ENCODE measurements around the gene NFAM1. TPM values are rescaled to one million over a fixed set of nuclear protein-coding genes. Genes with fewer than 3 reads are reported as not detected.
A peak's percentile ranks its signal among the peaks of the same experiment; 100 is the strongest.

NFAM1 gene
- total and polyA plus RNA-seq, 4 experiments from 2014 or later, result 0.05 to 0.55 (median 0.29) TPM; not detected in 1

- Histone ChIP-seq H3K4me3 (ENCODE audit: low read length in 2 of 2) (no peak overlapping the region), H3K9me3 (ENCODE audit: control insufficient read depth in 1 of 2, low read length in 2 of 2) (no peaks in the 10 kb centered on the region), H3K36me3 (ENCODE audit: insufficient read depth, low read length) (no peaks in the 10 kb centered on the region), H3K27ac (ENCODE audit: low read depth, low read length) (no peak overlapping the region), H3K27me3 (ENCODE audit: insufficient read depth, low read length) (no peaks in the 10 kb centered on the region), H3K4me1 (ENCODE audit: insufficient read depth, low read length) (peaks cover 8% of the 10 kb centered on the region)
- CTCF ChIA-PET (ENCODE audit: partially characterized antibody), result no interaction called here
- POLR2A ChIA-PET (ENCODE audit: partially characterized antibody), result no interaction called here
- H3K36me3 Mint-ChIP-seq, result no peaks in the 10 kb centered on the region
- no peaks in the 10 kb centered on the region for H3K27me3 Mint-ChIP-seq
- peaks cover 8 to 19% (median 10%) of the 10 kb centered on the region in 4 donors for H3K4me1 Mint-ChIP-seq
- intact Hi-C loops (cut with micrococcal nuclease), result no loop called here
- H3K27ac Mint-ChIP-seq, result peak overlapping the region in 1 of 7 donors; percentile 6
- H3K9me3 Mint-ChIP-seq, result no peaks in the 10 kb centered on the region
- H3K4me3 Mint-ChIP-seq, result no peak overlapping the region
- no peak for DNase-seq
Measured at GRCh38 chr22:42400811-42401534, 31.2 kb downstream of the NFAM1 start.

- H3K27ac ChIP-seq (ENCODE audit: low read depth, low read length), result no peak overlapping the region
- H3K4me1 ChIP-seq (ENCODE audit: insufficient read depth, low read length), result peaks cover 8% of the 10 kb centered on the region
- Mint-ChIP-seq H3K4me3 (no peak overlapping the region), H3K27ac (no peak overlapping the region), H3K36me3 (no peaks in the 10 kb centered on the region), H3K27me3 (no peaks in the 10 kb centered on the region), H3K4me1 (peaks cover 8 to 19% (median 10%) of the 10 kb centered on the region in 4 donors), H3K9me3 (no peaks in the 10 kb centered on the region)
- H3K27me3 ChIP-seq (ENCODE audit: insufficient read depth, low read length), result no peaks in the 10 kb centered on the region
- H3K36me3 ChIP-seq (ENCODE audit: insufficient read depth, low read length), result no peaks in the 10 kb centered on the region
- CTCF ChIA-PET (ENCODE audit: partially characterized antibody), result interaction anchor here (0.7 kb wide), 1 partner anchor 222 kb away, joined by 3 read pairs; no protein-coding TSS in a partner anchor
- intact Hi-C loops (cut with micrococcal nuclease), result no loop called here
- POLR2A ChIA-PET (ENCODE audit: partially characterized antibody), result no interaction called here
- H3K9me3 ChIP-seq (ENCODE audit: control insufficient read depth in 1 of 2, low read length in 2 of 2), result no peaks in the 10 kb centered on the region
- no peak overlapping the region for H3K4me3 ChIP-seq (ENCODE audit: low read length in 2 of 2)
- DNase-seq, result peak in 1 of 5 donors; percentile 2
Measured at GRCh38 chr22:42399315-42400271, 32.6 kb downstream of the NFAM1 start.

GRCh38 chr22:42397332-42398249 lies 34.6 kb downstream of the NFAM1 start:
- Mint-ChIP-seq H3K4me3 (peak overlapping the region in 1 of 8 donors; percentile 46), H3K4me1 (peaks cover 8 to 19% (median 10%) of the 10 kb centered on the region in 4 donors), H3K27ac (peak overlapping the region in 3 of 7 donors; percentile 15 to 64 (median 18)), H3K36me3 (no peaks in the 10 kb centered on the region), H3K27me3 (no peaks in the 10 kb centered on the region), H3K9me3 (no peaks in the 10 kb centered on the region)
- Histone ChIP-seq H3K27ac (ENCODE audit: low read depth, low read length) (no peak overlapping the region), H3K36me3 (ENCODE audit: insufficient read depth, low read length) (no peaks in the 10 kb centered on the region), H3K4me3 (ENCODE audit: low read length in 2 of 2) (no peak overlapping the region), H3K27me3 (ENCODE audit: insufficient read depth, low read length) (no peaks in the 10 kb centered on the region), H3K4me1 (ENCODE audit: insufficient read depth, low read length) (peaks cover 8% of the 10 kb centered on the region), H3K9me3 (ENCODE audit: control insufficient read depth in 1 of 2, low read length in 2 of 2) (no peaks in the 10 kb centered on the region)
- intact Hi-C loops (cut with micrococcal nuclease), result no loop called here
- no peak for DNase-seq
- POLR2A ChIA-PET (ENCODE audit: partially characterized antibody), result no interaction called here
- CTCF ChIA-PET (ENCODE audit: partially characterized antibody), result no interaction called here

- POLR2A ChIA-PET (ENCODE audit: partially characterized antibody), result no interaction called here
- DNase-seq, result no peak
- H3K9me3 Mint-ChIP-seq, result no peaks in the 10 kb centered on the region
Measured at GRCh38 chr22:42396621-42397331, 35.4 kb downstream of the NFAM1 start.

GRCh38 chr22:42389143-42389542 lies 43.1 kb downstream of the NFAM1 start:
- intact Hi-C loops (cut with micrococcal nuclease), result no loop called here
- CTCF ChIA-PET (ENCODE audit: partially characterized antibody), result no interaction called here
- Histone ChIP-seq H3K9me3 (ENCODE audit: control insufficient read depth in 1 of 2, low read length in 2 of 2) (no peaks in the 10 kb centered on the region), H3K27ac (ENCODE audit: low read depth, low read length) (no peak overlapping the region), H3K27me3 (ENCODE audit: insufficient read depth, low read length) (no peaks in the 10 kb centered on the region), H3K36me3 (ENCODE audit: insufficient read depth, low read length) (no peaks in the 10 kb centered on the region), H3K4me1 (ENCODE audit: insufficient read depth, low read length) (no peaks in the 10 kb centered on the region), H3K4me3 (ENCODE audit: low read length in 2 of 2) (no peak overlapping the region)
- no peak overlapping the region for H3K4me3 Mint-ChIP-seq
- H3K36me3 Mint-ChIP-seq, result no peaks in the 10 kb centered on the region
- POLR2A ChIA-PET (ENCODE audit: partially characterized antibody), result no interaction called here
- no peak for DNase-seq
- no peak overlapping the region for H3K27ac Mint-ChIP-seq
- no peaks in the 10 kb centered on the region for H3K4me1 Mint-ChIP-seq
- peaks cover 0 to 3% (median 0%) of the 10 kb centered on the region in 8 donors for H3K9me3 Mint-ChIP-seq
- H3K27me3 Mint-ChIP-seq, result peaks cover 0 to 3% of the 10 kb centered on the region in 2 donors

More at GRCh38 chr22:42396621-42397331, 35.4 kb downstream of the NFAM1 start:
- Histone ChIP-seq H3K27ac (ENCODE audit: low read depth, low read length) (no peak overlapping the region), H3K4me3 (ENCODE audit: low read length in 2 of 2) (no peak overlapping the region), H3K27me3 (ENCODE audit: insufficient read depth, low read length) (no peaks in the 10 kb centered on the region), H3K9me3 (ENCODE audit: control insufficient read depth in 1 of 2, low read length in 2 of 2) (no peaks in the 10 kb centered on the region), H3K36me3 (ENCODE audit: insufficient read depth, low read length) (no peaks in the 10 kb centered on the region), H3K4me1 (ENCODE audit: insufficient read depth, low read length) (peaks cover 8% of the 10 kb centered on the region)
- peak overlapping the region in 3 of 8 donors; percentile 14 to 51 (median 46) for H3K4me3 Mint-ChIP-seq
- intact Hi-C loops (cut with micrococcal nuclease), result no loop called here
- H3K27me3 Mint-ChIP-seq, result peaks cover 0 to 3% of the 10 kb centered on the region in 2 donors
- H3K36me3 Mint-ChIP-seq, result no peaks in the 10 kb centered on the region
- CTCF ChIA-PET (ENCODE audit: partially characterized antibody), result no interaction called here
- H3K4me1 Mint-ChIP-seq, result peaks cover 8 to 19% (median 10%) of the 10 kb centered on the region in 4 donors
- H3K27ac Mint-ChIP-seq, result peak overlapping the region in 1 of 7 donors; percentile 15

GRCh38 chr22:42388130-42388797 lies 43.9 kb downstream of the NFAM1 start:
- H3K9me3 ChIP-seq (ENCODE audit: control insufficient read depth in 1 of 2, low read length in 2 of 2), result no peaks in the 10 kb centered on the region
- no peak for DNase-seq
- Mint-ChIP-seq H3K36me3 (no peaks in the 10 kb centered on the region), H3K27ac (no peak overlapping the region), H3K27me3 (peaks cover 0 to 3% of the 10 kb centered on the region in 2 donors), H3K4me1 (no peaks in the 10 kb centered on the region), H3K9me3 (peaks cover 0 to 3% (median 0%) of the 10 kb centered on the region in 8 donors), H3K4me3 (no peak overlapping the region)
- H3K27ac ChIP-seq (ENCODE audit: low read depth, low read length), result no peak overlapping the region
- ChIA-PET POLR2A (ENCODE audit: partially characterized antibody) (no interaction called here), CTCF (ENCODE audit: partially characterized antibody) (interaction anchor here (1.1 kb wide), 1 partner anchor 57 kb away, joined by 3 read pairs; no protein-coding TSS in a partner anchor)
- no peak overlapping the region for H3K4me3 ChIP-seq (ENCODE audit: low read length in 2 of 2)
- H3K36me3 ChIP-seq (ENCODE audit: insufficient read depth, low read length), result no peaks in the 10 kb centered on the region
- H3K4me1 ChIP-seq (ENCODE audit: insufficient read depth, low read length), result no peaks in the 10 kb centered on the region
- no peaks in the 10 kb centered on the region for H3K27me3 ChIP-seq (ENCODE audit: insufficient read depth, low read length)
- intact Hi-C loops (cut with micrococcal nuclease), result no loop called here
